ENCODE data around the gene OR5T1. TPM values are rescaled to one million over a fixed set of nuclear protein-coding genes. Genes with fewer than 3 reads are reported as not detected.

Gene OR5T1
- total RNA-seq = not detected

GRCh38 chr11:56273854-56274253 is at the start of gene OR5T1:
OR5T1 (plus strand) TSS chr11:56274154; CDS start chr11:56275639, 1,485 bp downstream.
- DNase-seq = no peak
- no peak for ATAC-seq
- Mint-ChIP-seq H3K36me3 (ENCODE audit: low read depth) (no peaks in the 10 kb centered on the region), H3K27me3 (no peaks in the 10 kb centered on the region), H3K9me3 (peaks cover 9% of the 10 kb centered on the region), H3K4me3 (no peak within 1 kb of the TSS), H3K4me1 (ENCODE audit: low read depth) (no peaks in the 10 kb centered on the region), H3K27ac (no peak within 1 kb of the TSS)
- CTCF ChIA-PET = interaction anchor here (0.8 kb wide), 1 partner anchor 11 kb away, joined by 3 read pairs; no protein-coding TSS in a partner anchor
- intact Hi-C loops (cut with micrococcal nuclease) = no loop called here
- TF ChIP-seq CTCF (IDR thresholded peaks at IDR 0.05) = no peak
- POLR2A ChIA-PET = no interaction called here

GRCh38 chr11:56234155-56234554 is 39.8 kb upstream of the OR5T1 start, which contains the start of gene OR5T2:
OR5T2 (minus strand) TSS chr11:56234255; CDS start chr11:56233062, 1,193 bp downstream.
- POLR2A ChIA-PET = no interaction called here
- TF ChIP-seq CTCF (IDR thresholded peaks at IDR 0.05) = no peak
- DNase-seq (no peak), ATAC-seq (no peak)
- Mint-ChIP-seq H3K4me1 (ENCODE audit: low read depth) (no peaks in the 10 kb centered on the region), H3K4me3 (no peak within 1 kb of the TSS), H3K36me3 (ENCODE audit: low read depth) (no peaks in the 10 kb centered on the region), H3K27me3 (no peaks in the 10 kb centered on the region), H3K27ac (no peak within 1 kb of the TSS), H3K9me3 (peaks cover 7% of the 10 kb centered on the region)
- intact Hi-C loops (cut with micrococcal nuclease) = no loop called here
- CTCF ChIA-PET = no interaction called here

- intact Hi-C loops (cut with micrococcal nuclease) = no loop called here
- ATAC-seq (no peak), DNase-seq (no peak)
- no peak for TF ChIP-seq CTCF (IDR thresholded peaks at IDR 0.05)
- H3K27me3 Mint-ChIP-seq = no peaks in the 10 kb centered on the region
- H3K4me1 Mint-ChIP-seq (ENCODE audit: low read depth) = no peaks in the 10 kb centered on the region
- ChIA-PET CTCF (no interaction called here), POLR2A (no interaction called here)
- no peak within 1 kb of the TSS for H3K27ac Mint-ChIP-seq
- H3K9me3 Mint-ChIP-seq = peaks cover 14% of the 10 kb centered on the region
- no peak within 1 kb of the TSS for H3K4me3 Mint-ChIP-seq
- H3K36me3 Mint-ChIP-seq (ENCODE audit: low read depth) = no peaks in the 10 kb centered on the region
Observed at GRCh38 chr11:56251954-56252353, 22.0 kb upstream of the OR5T1 start, which contains the start of gene OR5T3. OR5T3 (plus strand) TSS chr11:56252254; CDS start chr11:56252254, 0 bp downstream.

GRCh38 chr11:56271092-56271491 is 2.9 kb upstream of the OR5T1 start:
- ATAC-seq (no peak), DNase-seq (no peak)
- no peaks in the 10 kb centered on the region for H3K27me3 Mint-ChIP-seq
- peaks cover 11% of the 10 kb centered on the region for H3K9me3 Mint-ChIP-seq
- no peaks in the 10 kb centered on the region for H3K4me1 Mint-ChIP-seq (ENCODE audit: low read depth)
- no peak overlapping the region for H3K27ac Mint-ChIP-seq
- no peak overlapping the region for H3K4me3 Mint-ChIP-seq
- H3K36me3 Mint-ChIP-seq (ENCODE audit: low read depth) = no peaks in the 10 kb centered on the region
- TF ChIP-seq CTCF (IDR thresholded peaks at IDR 0.05) = no peak
- intact Hi-C loops (cut with micrococcal nuclease) = no loop called here
- POLR2A ChIA-PET = no interaction called here
- CTCF ChIA-PET = no interaction called here

- H3K27me3 Mint-ChIP-seq = no peaks in the 10 kb centered on the region
- no peak within 1 kb of the TSS for H3K4me3 Mint-ChIP-seq
- ATAC-seq (no peak), DNase-seq (no peak)
- no peaks in the 10 kb centered on the region for H3K36me3 Mint-ChIP-seq (ENCODE audit: low read depth)
- H3K4me1 Mint-ChIP-seq (ENCODE audit: low read depth) = no peaks in the 10 kb centered on the region
- TF ChIP-seq CTCF (IDR thresholded peaks at IDR 0.05) = no peak
- peaks cover 10% of the 10 kb centered on the region for H3K9me3 Mint-ChIP-seq
- intact Hi-C loops (cut with micrococcal nuclease) = no loop called here
- H3K27ac Mint-ChIP-seq = no peak within 1 kb of the TSS
- ChIA-PET CTCF (no interaction called here), POLR2A (no interaction called here)
Observed at GRCh38 chr11:56292154-56292553, 18.2 kb downstream of the OR5T1 start, which contains the start of gene OR8H1. OR8H1 (minus strand) TSS chr11:56292254; CDS start chr11:56291062, 1,192 bp downstream.
